HG03575 (cell line): Measurements from ENCODE around the gene EFNA1.

ENCODE experiments used
- ATAC-seq: cut with Tn5 transposase; IDR thresholded peaks from one replicate; pipeline ENCODE4 v1.9.1; 2021; ENCODE audit not compliant: unreplicated experiment, insufficient number of reproducible peaks, low FRiP score; ENCODE audit errors: extremely low read depth

EFNA1 gene

DNA sequence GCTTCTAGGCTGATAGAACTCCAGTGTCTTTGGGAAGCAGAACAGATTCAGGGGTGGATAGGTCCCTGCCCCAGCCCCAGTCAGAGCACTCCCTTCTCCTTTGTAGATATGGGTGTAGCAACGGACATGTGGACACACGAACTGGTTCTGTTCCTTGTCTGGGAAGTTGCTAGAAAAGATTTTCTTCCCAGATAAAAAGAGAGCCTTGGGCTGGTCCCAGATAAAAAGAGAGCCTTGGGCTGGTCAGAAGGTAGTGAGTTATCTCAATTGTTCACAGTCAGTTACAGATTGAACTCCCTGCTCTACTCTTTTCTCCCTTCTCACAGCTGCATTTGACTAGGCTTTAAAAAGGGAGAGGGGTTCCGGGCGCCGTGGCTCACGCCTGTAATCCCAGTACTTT is 7.4 kb upstream of the EFNA1 start:
- ATAC-seq: no peak

DNA sequence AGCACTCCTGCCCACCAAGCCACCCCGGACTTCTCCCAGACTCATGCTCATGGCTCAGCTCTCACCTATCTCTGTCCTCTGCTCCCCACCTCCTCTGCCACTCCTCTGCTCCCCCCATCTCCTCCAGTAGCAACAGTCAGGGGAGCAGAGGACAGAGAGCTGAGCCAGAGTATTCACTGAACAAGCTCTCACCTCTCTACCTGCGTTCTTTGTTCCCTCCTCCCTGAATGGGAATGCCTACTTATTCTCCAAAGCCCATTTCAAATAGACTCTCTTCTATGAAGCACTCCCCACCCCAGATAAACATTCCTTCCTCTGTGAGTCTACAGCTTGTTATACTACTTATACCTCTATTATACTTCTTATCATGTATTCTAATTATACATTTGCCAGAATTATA is 6.4 kb upstream of the EFNA1 start:
- no peak for ATAC-seq

DNA sequence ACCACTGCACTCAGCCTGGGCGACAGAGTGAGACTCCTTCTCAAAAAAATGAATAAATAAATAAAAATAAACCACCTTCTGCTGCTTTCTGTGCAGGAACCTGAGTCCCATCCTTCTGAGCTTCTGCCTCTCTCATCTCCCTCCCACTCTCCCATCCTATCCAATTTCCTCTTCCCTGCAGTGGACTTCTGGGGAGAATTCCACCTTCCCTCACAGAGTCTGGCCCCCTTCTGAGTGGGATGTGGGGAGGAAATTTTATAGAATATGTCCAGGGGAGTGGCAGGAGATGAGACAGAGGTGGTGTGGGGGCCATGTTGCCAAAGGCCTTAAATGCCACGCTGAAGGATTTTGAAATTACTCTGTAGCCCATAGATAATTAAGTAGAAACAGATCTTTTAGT is 5.4 kb upstream of the EFNA1 start:
- ATAC-seq: no peak

DNA sequence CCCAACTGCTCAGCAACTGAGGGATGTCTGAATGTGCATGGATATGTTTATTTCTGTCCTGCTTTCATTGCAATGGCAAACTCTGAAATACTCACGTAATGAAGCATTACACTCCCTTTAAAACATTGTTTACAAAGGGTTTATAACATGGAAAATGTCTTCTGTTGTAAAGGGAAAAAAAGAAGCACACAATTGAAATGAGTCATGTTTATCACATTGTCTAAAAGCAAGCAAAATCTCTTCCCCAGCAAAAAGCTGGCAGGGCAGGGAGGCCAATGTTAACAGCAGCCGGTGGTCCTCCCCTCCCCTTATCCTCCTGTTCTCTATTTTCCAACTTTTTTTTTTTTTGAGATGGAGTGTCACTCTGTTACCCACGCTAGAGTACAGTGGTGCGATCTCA is 3.9 kb upstream of the EFNA1 start:
- no peak for ATAC-seq

DNA sequence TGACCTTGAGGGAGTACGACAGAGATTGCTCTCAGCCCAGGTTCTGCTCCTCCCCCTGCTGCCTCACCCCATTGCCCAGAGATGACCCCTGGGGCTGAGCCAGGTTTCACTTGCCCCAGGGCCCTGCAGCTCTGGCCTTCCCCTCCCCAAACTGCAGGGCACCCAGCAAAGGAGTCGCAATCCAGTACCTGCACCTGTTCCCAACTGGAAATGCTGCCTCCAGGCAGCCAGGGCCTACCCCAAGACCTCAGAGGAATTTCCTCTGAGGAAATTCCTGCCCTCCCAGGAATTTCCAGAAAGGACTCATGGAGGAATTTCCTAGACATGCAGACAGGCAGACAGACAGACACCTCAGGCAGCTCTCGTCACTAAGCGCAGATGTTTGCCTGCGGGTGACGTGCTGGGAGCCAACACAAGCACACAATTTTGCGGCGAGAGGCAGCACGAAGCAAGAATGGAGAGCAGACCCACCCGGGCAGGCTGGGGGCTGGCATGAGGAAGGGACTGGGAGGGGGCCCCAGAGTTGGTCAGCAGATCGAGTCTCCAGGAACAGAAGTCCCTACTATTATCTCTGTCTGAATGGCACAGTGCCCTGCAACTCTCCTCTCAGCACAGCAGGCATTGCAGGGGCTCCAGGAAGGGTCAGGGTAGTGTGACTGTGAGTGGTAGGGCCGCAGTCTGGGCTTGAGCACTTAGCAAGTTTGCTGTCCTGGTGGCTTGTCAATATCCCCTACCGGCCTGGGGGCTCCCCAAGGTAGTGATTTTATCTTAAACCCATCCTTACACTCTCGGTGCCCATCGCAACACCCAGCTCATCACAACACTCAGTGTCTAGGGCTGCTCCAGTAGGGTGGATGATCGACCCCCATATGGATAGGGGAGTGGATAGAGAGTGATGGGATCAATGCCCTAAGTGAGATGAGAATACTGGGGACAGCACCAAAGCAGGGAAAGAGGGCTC is 2.9 kb upstream of the EFNA1 start:
- no peak for ATAC-seq

DNA sequence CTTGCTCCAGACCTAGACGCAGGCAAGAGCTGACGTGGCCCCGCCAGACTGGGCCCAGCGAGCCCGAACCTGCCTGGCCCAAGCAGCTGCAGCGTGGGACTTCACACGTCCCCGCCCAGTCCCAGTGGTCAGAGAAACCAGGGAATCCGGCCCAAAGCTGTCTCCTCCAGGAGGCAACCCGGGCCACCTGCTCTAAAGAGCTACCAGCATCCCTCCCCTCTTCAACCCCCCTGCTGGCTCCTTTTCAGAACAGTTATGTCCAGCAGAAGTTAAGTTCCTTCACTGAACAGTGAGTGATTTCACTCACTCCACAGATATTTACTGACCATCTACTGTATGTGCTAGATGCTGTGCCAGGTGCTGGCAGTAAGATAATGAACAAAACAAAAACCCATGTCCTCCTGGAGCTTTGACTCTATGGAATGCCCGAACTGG is 2.1 kb upstream of the EFNA1 start:
- ATAC-seq: no peak

DNA sequence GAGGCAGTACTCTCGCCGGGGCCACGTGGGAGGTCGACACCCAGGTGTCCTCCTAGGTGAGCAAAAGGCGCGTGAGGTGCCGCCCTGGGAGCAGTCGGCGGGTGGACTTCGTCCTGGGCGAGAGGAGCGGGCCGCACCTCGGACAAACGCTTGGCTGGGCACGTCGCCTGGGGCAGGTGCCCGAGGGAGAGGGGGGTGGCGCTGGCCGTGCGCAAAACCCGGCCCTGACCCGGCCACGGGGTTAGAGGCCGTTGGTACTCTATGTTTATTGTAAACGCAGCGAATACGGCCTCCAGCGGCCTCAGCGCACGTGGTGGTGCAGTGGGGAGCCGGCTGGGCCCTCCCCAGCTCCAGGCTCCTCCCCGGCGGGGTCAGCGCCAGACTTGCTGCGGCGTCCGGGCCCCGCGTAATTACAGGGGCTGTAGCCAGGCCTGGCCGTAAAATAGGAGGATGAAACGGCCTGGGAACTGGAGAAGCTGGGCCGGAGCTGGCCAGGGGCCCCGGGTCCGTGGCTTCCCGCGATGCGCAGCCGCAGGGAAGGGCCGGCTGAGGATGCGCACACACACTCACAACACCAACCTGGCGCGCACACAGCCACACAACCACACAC is 1.6 kb upstream of the EFNA1 start:
- ATAC-seq: no peak

DNA sequence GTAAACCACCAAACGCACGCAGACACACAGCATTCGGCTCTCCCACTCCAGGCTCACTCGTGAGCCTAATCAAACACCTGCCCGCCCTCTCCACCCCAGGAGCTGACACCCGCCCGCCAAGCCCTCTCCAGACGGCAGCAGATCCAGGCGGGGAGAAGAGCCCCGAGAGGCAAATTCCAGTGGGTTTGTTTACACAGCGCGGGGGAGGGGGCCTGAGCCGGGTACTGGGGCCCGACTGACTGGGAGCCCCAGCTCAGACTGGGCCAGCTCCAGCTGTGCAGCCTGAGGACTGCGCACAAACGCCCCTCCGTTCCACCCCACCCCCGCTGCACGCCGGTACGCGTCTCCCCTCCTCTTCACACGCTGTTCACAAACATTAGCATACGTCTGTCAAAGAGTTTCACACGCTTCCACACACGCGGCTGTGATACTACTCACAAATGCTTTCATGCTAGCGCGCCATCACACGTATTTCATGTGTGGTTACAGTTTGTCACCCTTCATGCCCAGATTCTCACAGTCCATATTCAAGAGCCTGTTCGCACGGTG is 1.0 kb upstream of the EFNA1 start:
- no peak for ATAC-seq

DNA sequence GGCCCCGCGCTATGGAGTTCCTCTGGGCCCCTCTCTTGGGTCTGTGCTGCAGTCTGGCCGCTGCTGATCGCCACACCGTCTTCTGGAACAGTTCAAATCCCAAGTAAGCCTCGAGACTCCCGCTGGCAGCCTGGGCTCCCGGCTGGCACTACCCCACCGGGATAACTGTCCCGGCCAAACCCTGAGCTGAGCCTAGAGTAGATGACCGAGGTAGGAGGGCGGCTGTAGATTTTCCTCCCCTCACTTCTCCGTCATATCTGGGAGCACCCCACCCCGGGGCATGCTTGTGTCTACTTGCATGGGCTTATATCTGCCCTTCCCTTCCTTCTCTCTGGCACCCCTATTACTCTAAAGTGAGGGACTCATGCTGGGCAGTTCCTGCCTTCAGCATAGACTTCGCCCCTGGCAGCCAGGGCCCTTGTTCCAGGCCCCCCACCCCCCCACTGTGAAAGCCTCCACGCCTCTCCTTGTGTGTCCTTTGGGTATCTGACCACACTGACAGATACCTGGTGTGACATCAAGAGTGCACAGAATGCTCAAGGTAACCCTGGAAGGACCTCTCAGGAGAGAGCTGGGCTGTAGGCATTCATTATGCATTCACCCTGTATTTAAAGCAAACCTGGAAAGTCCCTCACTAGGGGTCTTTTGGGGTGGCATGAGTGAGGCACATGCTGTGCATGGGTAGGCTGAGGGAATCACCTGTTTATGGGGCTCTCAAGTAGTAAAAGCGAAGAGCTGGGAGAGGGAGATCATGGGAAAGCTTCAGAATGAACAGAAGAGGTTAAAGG is 485 bp downstream of the EFNA1 start:
- ATAC-seq: no peak

DNA sequence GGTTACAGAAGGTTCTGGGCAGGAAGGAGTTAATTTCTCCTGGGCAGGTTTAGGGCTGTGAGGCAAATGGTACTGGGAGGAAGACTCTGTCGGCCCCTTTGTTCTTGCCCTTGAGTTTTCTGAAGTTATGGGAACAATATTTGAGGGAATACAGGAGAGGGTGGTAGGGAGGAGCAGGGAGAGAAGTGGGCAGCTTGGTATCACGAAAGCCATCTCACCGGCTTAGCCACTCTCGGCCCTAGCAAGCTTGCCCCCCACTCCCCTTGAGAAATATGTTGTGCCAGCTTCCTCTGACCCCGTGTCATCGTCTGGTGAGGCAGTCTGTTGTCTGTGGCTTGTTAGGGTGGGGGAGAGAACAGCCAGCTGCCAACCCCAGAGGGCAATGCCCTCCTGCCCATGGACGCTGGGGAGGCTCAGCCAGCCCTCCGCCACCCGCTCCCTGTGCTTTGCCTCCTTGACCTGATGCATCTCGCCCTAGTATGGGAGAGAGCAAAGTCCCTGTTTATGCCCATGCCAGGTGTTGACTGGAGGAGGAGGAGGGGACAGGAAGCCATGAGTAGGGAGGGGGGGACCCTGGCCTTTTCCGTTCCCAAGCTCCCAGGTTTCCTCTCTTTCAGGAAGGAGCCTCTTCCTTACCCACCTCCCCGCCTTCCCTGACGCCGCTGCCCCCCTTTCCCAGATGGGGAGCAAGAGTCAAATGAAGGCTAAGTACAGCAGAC is 1.2 kb downstream of the EFNA1 start:
- ATAC-seq: no peak

DNA sequence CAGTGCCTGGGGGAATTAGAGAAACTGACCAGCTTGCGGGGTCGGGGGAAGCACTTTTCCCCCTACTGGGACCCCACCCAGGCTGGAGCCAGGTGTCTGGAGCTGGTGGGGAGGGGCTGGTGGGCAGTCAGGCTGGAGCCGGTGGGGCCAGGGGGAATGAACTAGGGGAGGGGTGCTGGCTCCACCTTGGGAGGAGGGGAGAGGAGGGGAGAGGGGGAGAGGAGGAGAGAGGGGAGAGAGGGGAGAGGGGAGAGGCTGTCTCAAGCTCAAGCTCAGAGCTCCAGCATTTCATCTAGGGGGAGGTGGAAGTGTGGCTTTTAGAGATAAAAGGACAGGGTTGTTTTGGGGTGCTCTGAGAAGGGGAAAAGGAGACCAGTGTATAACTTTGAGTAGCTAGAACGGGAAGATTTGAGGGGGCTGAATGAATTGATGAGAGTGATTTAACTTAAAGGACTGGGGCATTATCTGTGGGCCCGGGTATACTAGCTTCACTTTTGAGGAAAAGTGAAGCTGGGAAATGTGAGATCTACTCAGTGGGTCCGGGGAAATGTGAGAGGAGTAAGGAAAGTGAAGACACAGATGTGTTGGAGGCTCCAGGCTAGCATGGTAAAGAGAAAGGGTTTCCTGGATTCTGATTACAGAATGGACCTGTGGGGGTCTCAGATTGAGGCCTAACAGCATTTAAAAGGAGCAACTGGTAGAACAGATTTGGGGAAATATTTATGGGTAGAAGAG is 2.8 kb downstream of the EFNA1 start:
- ATAC-seq: no peak

DNA sequence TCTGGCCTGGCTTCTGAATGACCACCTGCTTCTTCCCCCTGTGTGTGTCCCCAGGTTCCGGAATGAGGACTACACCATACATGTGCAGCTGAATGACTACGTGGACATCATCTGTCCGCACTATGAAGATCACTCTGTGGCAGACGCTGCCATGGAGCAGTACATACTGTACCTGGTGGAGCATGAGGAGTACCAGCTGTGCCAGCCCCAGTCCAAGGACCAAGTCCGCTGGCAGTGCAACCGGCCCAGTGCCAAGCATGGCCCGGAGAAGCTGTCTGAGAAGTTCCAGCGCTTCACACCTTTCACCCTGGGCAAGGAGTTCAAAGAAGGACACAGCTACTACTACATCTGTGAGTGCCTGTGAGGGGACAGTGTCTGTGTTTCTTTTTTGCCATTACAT is 3.6 kb downstream of the EFNA1 start:
- no peak for ATAC-seq

DNA sequence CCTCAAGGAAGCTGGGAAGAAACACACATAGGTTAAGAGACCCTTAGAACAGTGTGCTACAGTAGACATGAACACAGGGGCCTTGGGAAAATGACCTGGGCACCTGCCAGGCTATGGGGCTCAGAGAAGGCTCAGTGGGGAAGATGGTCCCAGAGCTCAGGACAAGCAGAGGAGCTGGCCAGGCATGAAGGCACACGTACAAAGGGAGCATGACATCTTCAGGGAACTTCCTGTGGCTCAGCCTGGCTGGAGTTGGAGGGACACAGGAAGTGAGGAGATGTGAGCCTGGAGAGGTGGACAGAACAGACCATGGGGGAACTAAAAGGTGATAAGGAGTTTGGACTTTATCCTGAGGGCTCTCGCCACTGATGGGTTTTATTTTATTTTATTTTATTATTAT is 4.2 kb downstream of the EFNA1 start:
- no peak for ATAC-seq

DNA sequence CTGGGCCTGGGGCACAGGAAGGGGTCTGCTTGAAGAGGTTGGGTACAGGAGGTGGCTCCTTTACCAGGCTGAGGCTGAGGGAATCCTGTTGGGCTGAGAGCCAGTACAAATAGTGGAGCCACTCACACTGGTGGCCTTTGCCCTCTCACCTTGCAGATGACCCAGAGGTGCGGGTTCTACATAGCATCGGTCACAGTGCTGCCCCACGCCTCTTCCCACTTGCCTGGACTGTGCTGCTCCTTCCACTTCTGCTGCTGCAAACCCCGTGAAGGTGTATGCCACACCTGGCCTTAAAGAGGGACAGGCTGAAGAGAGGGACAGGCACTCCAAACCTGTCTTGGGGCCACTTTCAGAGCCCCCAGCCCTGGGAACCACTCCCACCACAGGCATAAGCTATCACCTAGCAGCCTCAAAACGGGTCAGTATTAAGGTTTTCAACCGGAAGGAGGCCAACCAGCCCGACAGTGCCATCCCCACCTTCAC is 6.2 kb downstream of the EFNA1 start:
- ATAC-seq: no peak

DNA sequence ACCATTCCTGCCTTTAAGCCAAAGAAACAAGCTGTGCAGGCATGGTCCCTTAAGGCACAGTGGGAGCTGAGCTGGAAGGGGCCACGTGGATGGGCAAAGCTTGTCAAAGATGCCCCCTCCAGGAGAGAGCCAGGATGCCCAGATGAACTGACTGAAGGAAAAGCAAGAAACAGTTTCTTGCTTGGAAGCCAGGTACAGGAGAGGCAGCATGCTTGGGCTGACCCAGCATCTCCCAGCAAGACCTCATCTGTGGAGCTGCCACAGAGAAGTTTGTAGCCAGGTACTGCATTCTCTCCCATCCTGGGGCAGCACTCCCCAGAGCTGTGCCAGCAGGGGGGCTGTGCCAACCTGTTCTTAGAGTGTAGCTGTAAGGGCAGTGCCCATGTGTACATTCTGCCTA is 6.6 kb downstream of the EFNA1 start:
- ATAC-seq: no peak

DNA sequence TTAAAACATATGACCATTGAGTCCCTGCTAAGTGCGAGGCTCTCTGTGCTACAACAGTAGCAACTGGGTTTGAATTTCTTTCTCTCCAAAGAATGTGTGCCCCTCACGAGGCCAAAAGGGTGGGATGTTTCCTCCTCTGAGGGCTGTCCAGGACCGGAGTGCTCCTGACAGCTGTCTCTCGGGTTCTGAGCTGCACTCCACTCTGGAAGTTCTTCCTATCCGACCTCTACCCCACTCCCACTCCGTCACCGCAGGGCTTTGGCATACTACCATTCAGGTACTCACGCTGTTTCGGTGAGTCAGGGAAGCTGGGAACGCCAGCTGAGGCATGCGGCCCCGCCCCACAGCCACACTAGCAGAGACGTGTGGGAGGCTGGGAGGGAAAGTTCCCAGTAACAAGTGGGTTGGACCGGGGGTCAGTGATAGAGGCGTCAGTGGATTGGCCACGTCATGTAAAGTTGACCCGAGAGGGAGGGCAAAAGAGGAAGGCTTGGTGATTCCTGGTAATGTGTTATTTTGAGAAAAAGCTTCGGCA is 7.3 kb downstream of the EFNA1 start:
- no peak for ATAC-seq

DNA sequence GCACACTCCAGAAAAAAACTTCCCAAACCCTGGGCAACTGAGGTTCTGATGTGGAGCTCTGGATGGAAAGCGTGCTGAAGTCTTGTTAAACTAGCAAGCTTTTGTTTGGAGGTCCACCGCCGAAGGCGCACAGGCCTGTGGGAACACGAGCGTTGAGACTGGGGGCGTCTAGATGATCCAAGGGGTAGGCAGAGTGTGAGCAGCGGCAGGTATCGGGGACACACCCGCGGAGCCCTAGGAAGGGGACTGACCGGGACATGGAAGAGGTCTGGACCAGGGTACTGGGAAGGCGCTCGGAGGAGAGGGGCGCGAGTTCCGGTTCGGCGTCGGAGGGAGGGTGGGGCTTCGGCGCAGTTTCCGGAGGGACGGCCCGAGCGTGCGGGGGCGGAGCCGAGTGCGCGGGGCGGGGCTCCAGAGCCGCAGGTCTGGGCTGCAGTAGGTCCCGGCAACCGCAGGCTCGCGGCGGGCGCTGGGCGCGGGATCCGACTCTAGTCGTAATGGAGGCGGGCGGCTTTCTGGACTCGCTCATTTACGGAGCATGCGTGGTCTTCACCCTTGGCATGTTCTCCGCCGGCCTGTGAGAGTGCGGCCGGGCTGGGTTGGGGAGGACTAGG is 7.8 kb downstream of the EFNA1 start, which contains the start of gene SLC50A1:
SLC50A1 (plus strand) TSS at position 438 of the 614 bp plus-strand sequence; CDS start at position 498, 60 bp downstream.
- peak; percentile 37 for ATAC-seq
